OCI-LY3 (cell line): ENCODE data around the gene NCEH1.

Experiments
- EZH2phosphoT487 ChIP-seq: fragments of 200-600 bp; shearing (Covaris generic); IDR thresholded peaks from 2 replicates; pipeline ENCODE4 v1.6.1; 2018; ENCODE audit warnings: antibody characterized with exemption, mixed run types, low read depth
- TF ChIP-seq, protein P1 (sequence below): fragments of 200-600, 300-600 bp; sonication (generic); IDR thresholded peaks from 2 replicates; pipeline ENCODE4 v1.5.1; 2014; ENCODE audit warnings: antibody characterized with exemption, low read length, low read depth

DNA sequence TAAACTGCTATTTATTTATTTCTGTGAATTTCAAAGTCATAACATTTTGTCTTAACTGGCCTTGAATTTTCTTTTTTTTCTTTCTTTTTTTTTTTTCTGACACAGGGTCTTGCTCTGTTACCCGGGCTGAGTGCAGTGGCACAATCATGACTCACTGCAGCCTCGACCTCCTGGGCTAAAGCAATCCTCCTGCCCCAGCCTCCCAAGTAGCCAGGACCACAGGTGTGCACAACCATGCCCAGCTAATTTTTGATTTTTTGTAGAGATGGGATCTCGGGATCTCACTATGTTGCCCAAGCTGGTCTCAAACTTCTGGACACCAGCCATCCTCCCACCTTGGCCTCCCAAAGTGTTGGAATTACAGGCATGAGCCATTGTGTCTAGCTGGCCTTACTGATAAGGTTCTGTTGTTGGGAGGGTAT, 110.2 kb downstream of the NCEH1 start:
- TF ChIP-seq, protein P1, sequence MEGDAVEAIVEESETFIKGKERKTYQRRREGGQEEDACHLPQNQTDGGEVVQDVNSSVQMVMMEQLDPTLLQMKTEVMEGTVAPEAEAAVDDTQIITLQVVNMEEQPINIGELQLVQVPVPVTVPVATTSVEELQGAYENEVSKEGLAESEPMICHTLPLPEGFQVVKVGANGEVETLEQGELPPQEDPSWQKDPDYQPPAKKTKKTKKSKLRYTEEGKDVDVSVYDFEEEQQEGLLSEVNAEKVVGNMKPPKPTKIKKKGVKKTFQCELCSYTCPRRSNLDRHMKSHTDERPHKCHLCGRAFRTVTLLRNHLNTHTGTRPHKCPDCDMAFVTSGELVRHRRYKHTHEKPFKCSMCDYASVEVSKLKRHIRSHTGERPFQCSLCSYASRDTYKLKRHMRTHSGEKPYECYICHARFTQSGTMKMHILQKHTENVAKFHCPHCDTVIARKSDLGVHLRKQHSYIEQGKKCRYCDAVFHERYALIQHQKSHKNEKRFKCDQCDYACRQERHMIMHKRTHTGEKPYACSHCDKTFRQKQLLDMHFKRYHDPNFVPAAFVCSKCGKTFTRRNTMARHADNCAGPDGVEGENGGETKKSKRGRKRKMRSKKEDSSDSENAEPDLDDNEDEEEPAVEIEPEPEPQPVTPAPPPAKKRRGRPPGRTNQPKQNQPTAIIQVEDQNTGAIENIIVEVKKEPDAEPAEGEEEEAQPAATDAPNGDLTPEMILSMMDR = no peak
- TF ChIP-seq EZH2phosphoT487 = no peak
